ENCODE data around the gene PRTN3.

PRTN3 gene

GRCh38 chr19:800360-801029, 40.3 kb upstream of the PRTN3 start:
- POLR2A ChIA-PET, result interaction anchor here (3.3 kb wide), 1 partner anchor 10 kb away, joined by 14 read pairs; no protein-coding TSS in a partner anchor
- no peak for TF ChIP-seq CTCF (IDR thresholded peaks at IDR 0.05; ENCODE audit: control extremely low read depth, extremely low read depth, low read depth, missing control alignments)
- DNase-seq (ENCODE audit: extremely low spot score), result no peak
- CTCF ChIA-PET, result no interaction called here

- DNase-seq (ENCODE audit: extremely low spot score), result no peak
- ChIA-PET CTCF (no interaction called here), POLR2A (interaction anchor here (3.3 kb wide), 1 partner anchor 9 kb away, joined by 14 read pairs; no protein-coding TSS in a partner anchor)
- TF ChIP-seq CTCF (IDR thresholded peaks at IDR 0.05; ENCODE audit: control extremely low read depth, extremely low read depth, low read depth, missing control alignments), result no peak
These were observed 39.6 kb upstream of the PRTN3 start for GRCh38 chr19:801030-801860.

GRCh38 chr19:801861-802497, 38.8 kb upstream of the PRTN3 start:
- no peak for TF ChIP-seq CTCF (IDR thresholded peaks at IDR 0.05; ENCODE audit: control extremely low read depth, extremely low read depth, low read depth, missing control alignments)
- ChIA-PET CTCF (no interaction called here), POLR2A (interaction anchor here (1.0 to 3.3 kb wide), 2 partner anchors 8 to 41 kb away, joined by 3 to 14 read pairs; no protein-coding TSS in a partner anchor)
- no peak for DNase-seq (ENCODE audit: extremely low spot score)

GRCh38 chr19:802498-803098, 38.2 kb upstream of the PRTN3 start:
- TF ChIP-seq CTCF (IDR thresholded peaks at IDR 0.05; ENCODE audit: control extremely low read depth, extremely low read depth, low read depth, missing control alignments), result no peak
- ChIA-PET CTCF (no interaction called here), POLR2A (interaction anchor here (0.6 to 1.0 kb wide), 2 partner anchors 41 to 47 kb away, joined by 3 read pairs; no protein-coding TSS in a partner anchor)
- no peak for DNase-seq (ENCODE audit: extremely low spot score)

- DNase-seq (ENCODE audit: extremely low spot score), result no peak
- ChIA-PET CTCF (no interaction called here), POLR2A (interaction anchor here (0.6 to 1.0 kb wide), 2 partner anchors 40 to 46 kb away, joined by 3 read pairs; no protein-coding TSS in a partner anchor)
- no peak for TF ChIP-seq CTCF (IDR thresholded peaks at IDR 0.05; ENCODE audit: control extremely low read depth, extremely low read depth, low read depth, missing control alignments)
These were observed 37.7 kb upstream of the PRTN3 start for GRCh38 chr19:803099-803561.

Measured in GM10248 (cell line).